ENCODE results near the gene CPZ.

The CPZ gene

DNA sequence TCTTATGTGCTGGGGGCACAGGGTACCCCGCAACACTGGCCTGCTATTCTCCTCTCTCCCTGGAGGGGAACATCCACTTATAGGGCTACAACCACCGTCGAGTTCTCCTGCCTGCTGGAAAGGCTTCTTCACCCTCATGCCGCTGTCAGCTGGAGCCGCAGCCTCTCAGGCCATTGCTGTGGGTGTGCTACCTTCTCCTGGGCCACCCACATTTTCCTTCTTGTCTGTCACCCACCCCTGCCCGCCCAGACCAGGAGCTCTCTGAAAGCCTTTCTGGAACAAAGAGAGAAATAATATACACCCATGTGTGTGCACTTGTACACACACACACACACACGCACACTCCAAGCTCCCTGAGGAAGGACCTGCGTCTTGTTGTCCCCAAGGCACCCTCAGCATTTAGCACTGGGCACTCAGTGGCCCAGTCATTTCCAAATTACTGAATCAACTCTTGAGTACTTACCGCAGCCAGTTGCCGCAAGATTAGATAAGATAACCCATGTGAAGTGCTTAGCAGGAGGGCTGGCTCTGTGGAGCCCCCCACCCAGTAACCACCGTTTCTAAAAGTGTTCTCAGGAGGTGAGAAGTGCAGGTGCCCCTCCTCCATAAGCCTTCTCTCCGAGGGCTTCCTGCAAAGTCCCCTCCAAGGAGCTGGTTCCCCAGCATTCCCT is 50.2 kb downstream of the CPZ start:
- CTCF ChIA-PET: interaction anchor here (0.6 kb wide), 1 partner anchor 8 kb away, joined by 3 read pairs; no protein-coding TSS in a partner anchor
- TF ChIP-seq, protein P1, sequence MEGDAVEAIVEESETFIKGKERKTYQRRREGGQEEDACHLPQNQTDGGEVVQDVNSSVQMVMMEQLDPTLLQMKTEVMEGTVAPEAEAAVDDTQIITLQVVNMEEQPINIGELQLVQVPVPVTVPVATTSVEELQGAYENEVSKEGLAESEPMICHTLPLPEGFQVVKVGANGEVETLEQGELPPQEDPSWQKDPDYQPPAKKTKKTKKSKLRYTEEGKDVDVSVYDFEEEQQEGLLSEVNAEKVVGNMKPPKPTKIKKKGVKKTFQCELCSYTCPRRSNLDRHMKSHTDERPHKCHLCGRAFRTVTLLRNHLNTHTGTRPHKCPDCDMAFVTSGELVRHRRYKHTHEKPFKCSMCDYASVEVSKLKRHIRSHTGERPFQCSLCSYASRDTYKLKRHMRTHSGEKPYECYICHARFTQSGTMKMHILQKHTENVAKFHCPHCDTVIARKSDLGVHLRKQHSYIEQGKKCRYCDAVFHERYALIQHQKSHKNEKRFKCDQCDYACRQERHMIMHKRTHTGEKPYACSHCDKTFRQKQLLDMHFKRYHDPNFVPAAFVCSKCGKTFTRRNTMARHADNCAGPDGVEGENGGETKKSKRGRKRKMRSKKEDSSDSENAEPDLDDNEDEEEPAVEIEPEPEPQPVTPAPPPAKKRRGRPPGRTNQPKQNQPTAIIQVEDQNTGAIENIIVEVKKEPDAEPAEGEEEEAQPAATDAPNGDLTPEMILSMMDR (conservative IDR thresholded peaks at IDR 0.05; ENCODE audit: low read depth): no peak
- POLR2A ChIA-PET (ENCODE audit: low non-redundant PET): no interaction called here
- H3K27ac ChIP-seq: no peak overlapping the region
- DNase-seq (ENCODE audit: low spot score): no peak

DNA sequence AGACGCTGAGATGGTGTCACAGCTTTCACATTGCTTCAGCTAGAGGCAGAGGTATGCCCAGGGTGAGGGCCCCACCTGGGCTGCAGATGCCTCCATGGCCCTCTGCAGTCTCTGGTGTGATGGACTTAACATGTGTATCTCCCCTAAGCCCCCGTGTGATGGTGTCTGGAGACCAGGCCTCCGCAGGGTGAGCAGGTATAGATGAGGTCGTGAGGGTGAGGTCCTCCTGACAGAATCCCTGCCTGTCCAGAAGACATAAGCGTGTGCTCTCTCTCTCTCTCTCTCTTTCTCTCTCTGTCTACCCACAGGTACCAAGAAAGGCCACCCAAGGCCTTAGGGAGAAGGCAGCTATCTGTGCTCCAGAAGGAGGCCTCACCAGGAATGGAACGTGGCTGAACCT is 50.9 kb downstream of the CPZ start:
- DNase-seq (ENCODE audit: low spot score): no peak
- H3K27ac ChIP-seq: no peak overlapping the region
- CTCF ChIA-PET: no interaction called here
- TF ChIP-seq, protein P1 (conservative IDR thresholded peaks at IDR 0.05; ENCODE audit: low read depth): no peak
- POLR2A ChIA-PET (ENCODE audit: low non-redundant PET): no interaction called here

DNA sequence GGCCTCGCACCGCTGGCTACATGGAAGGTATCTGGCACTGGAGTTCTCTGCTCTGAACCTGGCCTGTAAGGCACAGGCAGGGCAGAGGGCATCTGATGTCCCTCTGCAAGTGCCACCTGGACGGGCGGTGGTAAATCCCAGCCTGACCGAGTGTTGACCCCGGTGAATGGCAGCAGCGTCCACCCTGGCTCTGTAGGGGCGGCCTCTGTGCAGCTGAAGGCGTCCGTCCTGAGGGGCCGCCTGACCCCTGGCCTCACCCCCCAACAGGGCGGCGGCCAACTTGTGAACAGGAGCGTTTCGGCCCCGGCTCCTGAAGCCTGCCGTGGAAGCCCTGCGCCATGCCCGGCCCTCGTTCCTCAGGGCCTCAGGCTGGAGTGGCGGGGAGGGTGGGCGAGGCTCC is 51.4 kb downstream of the CPZ start:
- POLR2A ChIA-PET (ENCODE audit: low non-redundant PET): no interaction called here
- DNase-seq (ENCODE audit: low spot score): no peak
- TF ChIP-seq, protein P1 (conservative IDR thresholded peaks at IDR 0.05; ENCODE audit: low read depth): no peak
- CTCF ChIA-PET: no interaction called here
- H3K27ac ChIP-seq: no peak overlapping the region

DNA sequence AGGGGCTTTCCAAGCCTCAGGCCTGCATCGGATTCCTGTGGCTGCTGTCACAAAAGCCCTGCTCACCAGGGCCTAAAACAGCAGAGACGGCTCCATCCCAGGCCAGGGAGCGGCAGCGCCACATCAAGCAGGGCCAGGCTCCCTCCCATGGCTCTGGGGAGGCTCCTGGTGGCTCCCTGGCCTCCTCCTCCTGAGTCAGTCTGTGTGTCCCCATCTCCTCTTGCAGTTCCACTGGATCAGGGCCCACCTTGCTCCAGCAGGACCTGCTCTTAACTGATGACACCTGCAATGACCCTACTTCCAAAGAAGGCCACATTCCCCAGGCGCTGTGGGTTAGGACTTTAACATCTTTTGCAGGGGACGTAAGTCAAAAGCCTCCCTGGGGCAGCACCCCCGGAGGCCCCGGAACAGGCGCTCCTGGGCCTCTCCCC is 51.9 kb downstream of the CPZ start:
- no peak for DNase-seq (ENCODE audit: low spot score)
- TF ChIP-seq, protein P1 (conservative IDR thresholded peaks at IDR 0.05; ENCODE audit: low read depth): no peak
- CTCF ChIA-PET: interaction anchor here (0.6 kb wide), 1 partner anchor 1375 kb away, joined by 3 read pairs; no protein-coding TSS in a partner anchor
- POLR2A ChIA-PET (ENCODE audit: low non-redundant PET): no interaction called here
- no peak overlapping the region for H3K27ac ChIP-seq

DNA sequence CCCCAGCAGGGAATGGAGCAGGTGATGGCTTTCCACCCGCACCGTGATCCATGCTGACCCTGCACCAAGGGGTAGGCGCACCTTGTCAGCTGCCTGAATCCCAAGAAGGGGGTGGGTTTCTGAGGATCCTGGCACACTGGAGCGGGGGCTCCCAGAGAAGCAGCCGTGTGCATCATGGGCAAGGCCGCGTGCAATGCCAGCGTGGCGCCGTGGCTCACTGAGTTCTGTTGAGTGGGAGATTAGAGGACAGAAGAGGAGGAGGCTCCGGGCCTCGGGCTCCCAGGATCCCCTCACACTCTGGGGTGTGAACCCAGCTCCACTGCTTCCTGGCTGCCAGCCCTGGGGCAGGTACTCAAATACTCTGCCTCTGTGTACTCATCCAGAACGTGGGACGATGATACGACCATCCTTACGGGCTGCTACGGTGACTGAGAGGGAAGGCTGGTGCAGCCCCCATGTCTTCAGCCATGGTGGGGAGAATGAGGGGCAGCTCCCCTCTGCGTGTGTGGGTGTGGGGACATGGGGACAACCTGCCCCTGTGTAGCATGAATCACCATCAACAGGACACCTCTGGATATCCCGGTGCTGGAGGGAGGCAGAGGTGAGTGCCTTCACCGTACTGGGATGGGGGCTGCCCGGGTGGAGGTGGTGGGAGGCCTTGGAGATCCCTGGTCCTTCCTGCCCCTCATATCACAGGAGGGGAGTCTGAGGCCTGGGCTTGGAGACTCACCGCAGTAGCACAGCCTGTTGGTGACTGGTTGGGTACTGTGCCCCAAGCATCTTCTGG is 52.6 kb downstream of the CPZ start:
- CTCF ChIA-PET: interaction anchor here (0.6 kb wide), 1 partner anchor 1374 kb away, joined by 3 read pairs; no protein-coding TSS in a partner anchor
- no peak for DNase-seq (ENCODE audit: low spot score)
- TF ChIP-seq, protein P1 (conservative IDR thresholded peaks at IDR 0.05; ENCODE audit: low read depth): no peak
- POLR2A ChIA-PET (ENCODE audit: low non-redundant PET): no interaction called here
- no peak overlapping the region for H3K27ac ChIP-seq

DNA sequence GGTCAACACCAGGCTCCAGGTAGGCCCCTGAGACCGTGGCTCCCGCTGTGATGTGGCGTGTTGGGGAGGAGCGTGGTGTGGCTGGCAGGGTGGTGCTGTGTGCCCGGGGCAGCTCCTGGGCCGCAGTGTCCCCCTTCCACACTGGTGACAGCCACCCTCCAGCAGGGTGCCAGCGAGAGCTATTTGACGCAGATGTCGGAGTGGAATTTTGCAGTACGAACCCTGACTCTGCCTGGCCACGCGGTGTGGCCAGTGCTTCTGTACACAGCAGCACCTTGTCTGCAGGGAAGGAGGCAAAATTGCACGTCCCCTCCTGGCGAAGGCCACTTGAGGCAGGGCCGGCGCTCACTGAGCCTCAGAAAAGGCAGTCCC is 53.2 kb downstream of the CPZ start:
- CTCF ChIA-PET: no interaction called here
- DNase-seq (ENCODE audit: low spot score): no peak
- TF ChIP-seq, protein P1 (conservative IDR thresholded peaks at IDR 0.05; ENCODE audit: low read depth): no peak
- POLR2A ChIA-PET (ENCODE audit: low non-redundant PET): no interaction called here
- no peak overlapping the region for H3K27ac ChIP-seq
